ENCODE data around the gene ACIN1. TPM values are rescaled to one million over a fixed set of nuclear protein-coding genes. Genes with fewer than 3 reads are reported as not detected.
A peak's percentile ranks its signal among the peaks of the same experiment; 100 is the strongest.

Gene ACIN1
- total and polyA plus RNA-seq, 2 of the 13 experiments (the other 11 are each of a cell fraction or from before 2014, with no cell fraction given): 165 to 183 TPM

DNA sequence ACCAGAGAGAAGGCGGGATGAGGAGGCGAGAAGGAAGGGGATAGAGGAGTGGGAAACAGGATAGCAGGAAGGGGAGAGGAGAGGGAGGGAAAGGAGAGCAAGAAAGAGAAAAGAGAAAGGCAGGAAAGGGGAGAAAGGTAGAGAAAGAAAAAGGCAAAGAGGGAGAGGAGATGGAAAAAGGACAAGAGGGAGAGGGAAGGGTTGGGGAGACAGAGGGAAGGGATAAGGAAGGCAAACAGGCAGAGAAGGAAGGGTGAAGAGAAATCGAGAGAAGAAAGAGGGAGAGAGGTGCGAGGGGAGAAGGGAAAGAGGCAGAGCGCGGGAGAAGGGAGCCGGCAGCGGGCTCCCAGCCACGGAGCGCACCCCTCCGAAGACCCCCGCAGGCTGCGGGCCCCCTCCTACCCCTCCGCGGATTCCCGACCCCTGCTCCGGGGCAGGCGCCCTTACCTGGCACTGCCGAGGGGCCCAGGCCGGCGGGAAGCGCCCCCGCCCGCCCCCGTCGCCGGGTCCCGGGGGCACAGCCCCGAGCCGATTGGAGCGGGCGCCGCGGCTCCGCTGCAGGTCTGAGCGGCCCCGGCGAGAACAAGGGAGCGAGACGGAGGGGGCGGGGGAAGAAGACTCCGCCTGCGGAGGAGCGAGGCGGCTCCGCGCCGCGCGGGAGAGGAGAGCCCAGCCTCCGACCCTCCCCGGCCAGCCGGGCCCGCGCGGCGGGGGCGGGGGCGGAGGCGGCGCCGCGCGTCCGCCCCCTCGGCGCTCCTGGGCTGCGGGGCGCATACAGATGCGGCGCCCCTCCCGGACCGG lies 37.8 kb downstream of the ACIN1 start, which contains the start of gene CDH24 (continued):
- TF ChIP-seq, protein P1, sequence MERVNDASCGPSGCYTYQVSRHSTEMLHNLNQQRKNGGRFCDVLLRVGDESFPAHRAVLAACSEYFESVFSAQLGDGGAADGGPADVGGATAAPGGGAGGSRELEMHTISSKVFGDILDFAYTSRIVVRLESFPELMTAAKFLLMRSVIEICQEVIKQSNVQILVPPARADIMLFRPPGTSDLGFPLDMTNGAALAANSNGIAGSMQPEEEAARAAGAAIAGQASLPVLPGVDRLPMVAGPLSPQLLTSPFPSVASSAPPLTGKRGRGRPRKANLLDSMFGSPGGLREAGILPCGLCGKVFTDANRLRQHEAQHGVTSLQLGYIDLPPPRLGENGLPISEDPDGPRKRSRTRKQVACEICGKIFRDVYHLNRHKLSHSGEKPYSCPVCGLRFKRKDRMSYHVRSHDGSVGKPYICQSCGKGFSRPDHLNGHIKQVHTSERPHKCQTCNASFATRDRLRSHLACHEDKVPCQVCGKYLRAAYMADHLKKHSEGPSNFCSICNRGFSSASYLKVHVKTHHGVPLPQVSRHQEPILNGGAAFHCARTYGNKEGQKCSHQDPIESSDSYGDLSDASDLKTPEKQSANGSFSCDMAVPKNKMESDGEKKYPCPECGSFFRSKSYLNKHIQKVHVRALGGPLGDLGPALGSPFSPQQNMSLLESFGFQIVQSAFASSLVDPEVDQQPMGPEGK (CRISPR knock-in tag; IDR thresholded peaks at IDR 0.05): peak; percentile 2; the same call in 1 of the 2 replicates
- no peak for TF ChIP-seq CBX2 (IDR thresholded peaks at IDR 0.05; ENCODE audit: low read depth, low read length)
- TF ChIP-seq CBX2 (CRISPR knock-in tag; IDR thresholded peaks at IDR 0.05; ENCODE audit: low read depth): no peak
- no peak for TF ChIP-seq MIER2 (CRISPR knock-in tag; IDR thresholded peaks at IDR 0.05)
- no peak for TF ChIP-seq ZSCAN22 (CRISPR knock-in tag; IDR thresholded peaks at IDR 0.05)
- no peak for TF ChIP-seq EP300 (IDR thresholded peaks at IDR 0.05; ENCODE audit: low read depth in 2 of 2, low read length in 2 of 2)
- TF ChIP-seq EP300 (CRISPR knock-in tag; IDR thresholded peaks at IDR 0.05; ENCODE audit: borderline replicate concordance): no peak
- TF ChIP-seq, protein P2, sequence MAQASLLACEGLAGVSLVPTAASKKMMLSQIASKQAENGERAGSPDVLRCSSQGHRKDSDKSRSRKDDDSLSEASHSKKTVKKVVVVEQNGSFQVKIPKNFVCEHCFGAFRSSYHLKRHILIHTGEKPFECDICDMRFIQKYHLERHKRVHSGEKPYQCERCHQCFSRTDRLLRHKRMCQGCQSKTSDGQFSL (CRISPR knock-in tag; IDR thresholded peaks at IDR 0.05): 0 out of 2 replicates have a peak, but pooled peaks have one; percentile 14
- no peak for TF ChIP-seq U2AF2 (IDR thresholded peaks at IDR 0.05; ENCODE audit: low read depth, low read length)
- TF ChIP-seq JUN (CRISPR knock-in tag; IDR thresholded peaks at IDR 0.05): no peak
- TF ChIP-seq HMG20B (CRISPR knock-in tag; conservative IDR thresholded peaks at IDR 0.05): no peak
- TF ChIP-seq, protein P3, sequence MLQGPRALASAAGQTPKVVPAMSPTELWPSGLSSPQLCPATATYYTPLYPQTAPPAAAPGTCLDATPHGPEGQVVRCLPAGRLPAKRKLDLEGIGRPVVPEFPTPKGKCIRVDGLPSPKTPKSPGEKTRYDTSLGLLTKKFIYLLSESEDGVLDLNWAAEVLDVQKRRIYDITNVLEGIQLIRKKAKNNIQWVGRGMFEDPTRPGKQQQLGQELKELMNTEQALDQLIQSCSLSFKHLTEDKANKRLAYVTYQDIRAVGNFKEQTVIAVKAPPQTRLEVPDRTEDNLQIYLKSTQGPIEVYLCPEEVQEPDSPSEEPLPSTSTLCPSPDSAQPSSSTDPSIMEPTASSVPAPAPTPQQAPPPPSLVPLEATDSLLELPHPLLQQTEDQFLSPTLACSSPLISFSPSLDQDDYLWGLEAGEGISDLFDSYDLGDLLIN (CRISPR knock-in tag; IDR thresholded peaks at IDR 0.05; ENCODE audit: borderline replicate concordance): 0 out of 2 replicates have a peak, but pooled peaks have one; percentile 43
- TF ChIP-seq ZNF749 (CRISPR knock-in tag; IDR thresholded peaks at IDR 0.05; ENCODE audit: borderline replicate concordance): no peak
- no peak for TF ChIP-seq ZC3H4 (CRISPR knock-in tag; IDR thresholded peaks at IDR 0.05; ENCODE audit: borderline replicate concordance)
- TF ChIP-seq EZH2 (conservative IDR thresholded peaks at IDR 0.05; ENCODE audit: low read depth, low read length): peak; percentile 77
- 0 out of 2 replicates have a peak, but pooled peaks have one; percentile 5 for TF ChIP-seq SALL2 (CRISPR knock-in tag; IDR thresholded peaks at IDR 0.05)
- TF ChIP-seq ZNF768 (CRISPR knock-in tag; IDR thresholded peaks at IDR 0.05): 0 out of 2 replicates have a peak, but pooled peaks have one; percentile 17
- TF ChIP-seq KLF12 (CRISPR knock-in tag; IDR thresholded peaks at IDR 0.05; ENCODE audit: borderline replicate concordance): no peak
- TF ChIP-seq ZNF12 (CRISPR knock-in tag; IDR thresholded peaks at IDR 0.05): no peak
- TF ChIP-seq ZNF589 (CRISPR knock-in tag; conservative IDR thresholded peaks at IDR 0.05): no peak
- no peak for TF ChIP-seq TBX3 (IDR thresholded peaks at IDR 0.05; ENCODE audit: borderline replicate concordance)
- no peak for TF ChIP-seq RFX3 (CRISPR knock-in tag; IDR thresholded peaks at IDR 0.05)
- TF ChIP-seq, protein P4, sequence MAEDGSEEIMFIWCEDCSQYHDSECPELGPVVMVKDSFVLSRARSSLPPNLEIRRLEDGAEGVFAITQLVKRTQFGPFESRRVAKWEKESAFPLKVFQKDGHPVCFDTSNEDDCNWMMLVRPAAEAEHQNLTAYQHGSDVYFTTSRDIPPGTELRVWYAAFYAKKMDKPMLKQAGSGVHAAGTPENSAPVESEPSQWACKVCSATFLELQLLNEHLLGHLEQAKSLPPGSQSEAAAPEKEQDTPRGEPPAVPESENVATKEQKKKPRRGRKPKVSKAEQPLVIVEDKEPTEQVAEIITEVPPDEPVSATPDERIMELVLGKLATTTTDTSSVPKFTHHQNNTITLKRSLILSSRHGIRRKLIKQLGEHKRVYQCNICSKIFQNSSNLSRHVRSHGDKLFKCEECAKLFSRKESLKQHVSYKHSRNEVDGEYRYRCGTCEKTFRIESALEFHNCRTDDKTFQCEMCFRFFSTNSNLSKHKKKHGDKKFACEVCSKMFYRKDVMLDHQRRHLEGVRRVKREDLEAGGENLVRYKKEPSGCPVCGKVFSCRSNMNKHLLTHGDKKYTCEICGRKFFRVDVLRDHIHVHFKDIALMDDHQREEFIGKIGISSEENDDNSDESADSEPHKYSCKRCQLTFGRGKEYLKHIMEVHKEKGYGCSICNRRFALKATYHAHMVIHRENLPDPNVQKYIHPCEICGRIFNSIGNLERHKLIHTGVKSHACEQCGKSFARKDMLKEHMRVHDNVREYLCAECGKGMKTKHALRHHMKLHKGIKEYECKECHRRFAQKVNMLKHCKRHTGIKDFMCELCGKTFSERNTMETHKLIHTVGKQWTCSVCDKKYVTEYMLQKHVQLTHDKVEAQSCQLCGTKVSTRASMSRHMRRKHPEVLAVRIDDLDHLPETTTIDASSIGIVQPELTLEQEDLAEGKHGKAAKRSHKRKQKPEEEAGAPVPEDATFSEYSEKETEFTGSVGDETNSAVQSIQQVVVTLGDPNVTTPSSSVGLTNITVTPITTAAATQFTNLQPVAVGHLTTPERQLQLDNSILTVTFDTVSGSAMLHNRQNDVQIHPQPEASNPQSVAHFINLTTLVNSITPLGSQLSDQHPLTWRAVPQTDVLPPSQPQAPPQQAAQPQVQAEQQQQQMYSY (CRISPR knock-in tag; IDR thresholded peaks at IDR 0.05): no peak
- TF ChIP-seq HCFC1 (IDR thresholded peaks at IDR 0.05; ENCODE audit: low read depth, low read length): no peak

All from HepG2 (cell line).